Stimulated activated CD4-positive, alpha-beta T cell treated with anti-CD3 and anti-CD28 coated beads, Interleukin-4, amount 100 ng/mL, for 1 hour (primary cell): ENCODE data around the gene HOXD13.
A peak's percentile ranks its signal among the peaks of the same experiment; 100 is the strongest.

Experiments
- DNase-seq: peaks from one replicate; pipeline ENCODE4 v3.0.0-alpha.2; 2020

The HOXD13 gene

DNA sequence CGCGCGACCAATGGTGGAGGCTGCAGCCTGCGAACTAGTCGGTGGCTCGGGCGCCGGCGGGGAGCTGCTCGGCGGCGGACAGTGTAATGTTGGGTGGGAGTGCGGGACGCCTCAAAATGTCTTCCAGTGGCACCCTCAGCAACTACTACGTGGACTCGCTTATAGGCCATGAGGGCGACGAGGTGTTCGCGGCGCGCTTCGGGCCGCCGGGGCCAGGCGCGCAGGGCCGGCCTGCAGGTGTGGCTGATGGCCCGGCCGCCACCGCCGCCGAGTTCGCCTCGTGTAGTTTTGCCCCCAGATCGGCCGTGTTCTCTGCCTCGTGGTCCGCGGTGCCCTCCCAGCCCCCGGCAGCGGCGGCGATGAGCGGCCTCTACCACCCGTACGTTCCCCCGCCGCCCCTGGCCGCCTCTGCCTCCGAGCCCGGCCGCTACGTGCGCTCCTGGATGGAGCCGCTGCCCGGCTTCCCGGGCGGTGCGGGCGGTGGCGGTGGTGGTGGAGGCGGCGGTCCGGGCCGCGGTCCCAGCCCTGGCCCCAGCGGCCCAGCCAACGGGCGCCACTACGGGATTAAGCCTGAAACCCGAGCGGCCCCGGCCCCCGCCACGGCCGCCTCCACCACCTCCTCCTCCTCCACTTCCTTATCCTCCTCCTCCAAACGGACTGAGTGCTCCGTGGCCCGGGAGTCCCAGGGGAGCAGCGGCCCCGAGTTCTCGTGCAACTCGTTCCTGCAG lies 30.3 kb downstream of the HOXD13 start, which contains the start of gene HOXD9:
HOXD9 (plus strand) TSS at position 37 of the 728 bp plus-strand sequence; CDS start at position 87, 50 bp downstream.
- DNase-seq: no peak

DNA sequence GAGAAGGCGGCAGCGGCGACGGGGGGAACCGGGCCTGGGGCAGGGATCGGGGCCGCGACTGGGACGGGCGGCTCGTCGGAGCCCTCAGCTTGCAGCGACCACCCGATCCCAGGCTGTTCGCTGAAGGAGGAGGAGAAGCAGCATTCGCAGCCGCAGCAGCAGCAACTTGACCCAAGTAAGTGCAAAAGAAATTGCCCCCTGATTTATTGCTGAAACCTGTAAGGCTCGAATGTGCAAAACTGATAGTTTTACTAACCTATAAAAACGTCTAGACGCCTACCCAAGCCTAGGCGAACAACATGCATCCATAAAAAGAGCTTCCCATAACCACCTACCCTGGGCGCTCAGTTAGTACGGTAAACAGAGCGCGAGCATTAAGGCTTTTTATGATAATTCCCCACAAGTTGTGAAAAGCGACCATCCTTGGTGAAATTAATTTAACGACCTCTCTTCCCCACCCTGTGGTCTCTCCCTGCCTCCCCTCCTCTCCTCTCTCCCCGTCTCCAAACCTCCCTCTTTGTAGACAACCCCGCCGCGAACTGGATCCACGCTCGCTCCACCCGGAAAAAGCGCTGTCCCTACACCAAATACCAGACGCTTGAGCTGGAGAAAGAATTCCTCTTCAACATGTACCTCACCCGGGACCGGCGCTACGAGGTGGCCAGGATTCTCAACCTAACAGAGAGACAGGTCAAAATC lies 31.0 kb downstream of the HOXD13 start:
- DNase-seq: no peak

DNA sequence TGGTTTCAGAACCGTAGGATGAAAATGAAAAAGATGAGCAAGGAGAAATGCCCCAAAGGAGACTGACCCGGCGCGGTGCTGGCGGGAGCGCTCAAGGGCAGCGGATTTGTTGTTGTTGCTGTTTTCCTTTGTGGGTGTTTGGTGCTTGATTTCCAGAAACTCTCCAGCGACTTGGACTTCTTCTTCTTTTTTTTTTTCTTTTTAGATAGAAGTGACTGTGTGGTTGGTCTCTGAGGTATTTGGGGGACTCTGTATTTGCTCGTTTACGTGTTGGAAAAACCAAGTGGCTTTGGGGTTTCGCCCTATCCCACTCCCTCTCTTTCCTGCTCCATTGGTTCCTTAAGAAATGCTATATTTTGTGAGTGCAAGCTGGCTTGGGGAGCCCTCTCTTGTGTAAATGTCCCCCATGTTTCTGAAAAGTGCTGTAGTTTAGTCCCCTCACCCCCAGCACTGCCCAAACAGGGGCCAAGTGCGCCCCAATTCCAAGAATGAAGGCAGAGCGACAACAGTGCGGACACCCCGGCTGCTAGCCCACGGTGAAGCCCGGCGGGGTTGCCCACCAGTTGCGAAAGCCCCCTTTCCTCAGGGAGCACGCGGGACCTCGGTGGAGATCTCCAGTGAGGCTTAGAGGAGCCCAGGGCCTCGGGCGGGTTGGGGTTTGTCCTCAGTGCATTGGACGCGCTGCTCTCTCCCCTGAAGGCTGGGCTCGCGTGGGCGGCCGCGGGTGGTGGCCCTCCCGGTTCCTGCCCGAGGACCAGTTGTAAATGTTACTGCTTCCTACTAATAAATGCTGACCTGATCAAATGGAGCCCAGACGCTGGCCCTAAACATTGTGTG lies 31.8 kb downstream of the HOXD13 start:
- no peak for DNase-seq

GRCh38 chr2:176124947-176125771 lies 32.6 kb downstream of the HOXD13 start:
- no peak for DNase-seq

GRCh38 chr2:176125772-176126054 lies 33.2 kb downstream of the HOXD13 start:
- DNase-seq: no peak

DNA sequence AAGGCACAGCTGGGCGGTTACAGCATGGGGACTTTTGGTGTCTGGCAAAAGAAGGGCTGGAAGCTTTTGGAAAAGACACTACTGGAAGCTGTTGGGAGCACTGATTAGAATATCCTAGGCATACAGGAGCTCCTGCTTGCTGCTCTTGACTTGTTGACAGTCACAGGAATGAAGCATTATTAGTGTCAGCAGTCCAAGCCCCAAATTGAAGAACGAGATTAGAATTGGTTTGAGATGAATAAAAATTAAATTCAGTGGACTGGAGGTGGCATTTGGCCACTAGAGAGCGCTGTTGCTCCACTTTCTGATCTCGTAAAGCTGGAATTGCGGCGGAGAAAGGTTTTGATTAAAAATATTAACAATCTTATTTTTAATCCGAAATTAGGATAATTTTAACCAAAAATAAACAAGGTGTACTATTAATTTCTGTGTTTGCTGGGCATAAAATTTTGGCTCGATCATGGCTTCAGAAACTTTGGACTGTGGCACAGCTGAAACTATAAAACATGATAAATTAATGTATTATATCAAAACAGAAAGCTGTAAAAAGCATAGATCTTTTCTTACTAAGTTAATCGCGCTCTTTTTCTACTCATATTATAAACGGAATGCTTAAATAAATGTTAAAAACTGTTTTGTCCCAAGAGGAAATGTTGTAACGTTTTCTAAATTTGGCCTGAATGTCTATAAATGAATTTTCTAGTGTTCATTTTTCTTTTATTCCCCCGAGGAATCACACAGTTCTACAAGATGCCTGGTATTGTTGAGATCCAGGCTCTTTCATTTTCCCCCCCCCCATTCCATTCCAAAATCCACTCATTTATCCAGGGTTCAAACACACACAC lies 34.6 kb downstream of the HOXD13 start:
- DNase-seq: peak; percentile 72

DNA sequence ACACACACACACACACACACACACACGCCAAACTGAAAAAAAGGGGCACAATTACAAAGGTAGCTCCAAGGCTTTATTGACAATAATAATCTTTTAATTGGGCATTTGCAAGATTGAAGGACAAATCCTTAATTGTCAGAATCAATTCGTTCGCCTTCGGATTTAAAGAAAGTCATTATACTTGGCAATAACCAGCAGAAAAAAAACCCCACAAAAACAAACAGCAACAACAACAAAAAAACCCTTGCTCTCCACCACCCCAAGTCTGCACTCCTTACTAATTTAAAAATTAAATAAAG lies 35.2 kb downstream of the HOXD13 start:
- no peak for DNase-seq

- DNase-seq: no peak
These were observed 35.9 kb downstream of the HOXD13 start for GRCh38 chr2:176128172-176128981.

DNA sequence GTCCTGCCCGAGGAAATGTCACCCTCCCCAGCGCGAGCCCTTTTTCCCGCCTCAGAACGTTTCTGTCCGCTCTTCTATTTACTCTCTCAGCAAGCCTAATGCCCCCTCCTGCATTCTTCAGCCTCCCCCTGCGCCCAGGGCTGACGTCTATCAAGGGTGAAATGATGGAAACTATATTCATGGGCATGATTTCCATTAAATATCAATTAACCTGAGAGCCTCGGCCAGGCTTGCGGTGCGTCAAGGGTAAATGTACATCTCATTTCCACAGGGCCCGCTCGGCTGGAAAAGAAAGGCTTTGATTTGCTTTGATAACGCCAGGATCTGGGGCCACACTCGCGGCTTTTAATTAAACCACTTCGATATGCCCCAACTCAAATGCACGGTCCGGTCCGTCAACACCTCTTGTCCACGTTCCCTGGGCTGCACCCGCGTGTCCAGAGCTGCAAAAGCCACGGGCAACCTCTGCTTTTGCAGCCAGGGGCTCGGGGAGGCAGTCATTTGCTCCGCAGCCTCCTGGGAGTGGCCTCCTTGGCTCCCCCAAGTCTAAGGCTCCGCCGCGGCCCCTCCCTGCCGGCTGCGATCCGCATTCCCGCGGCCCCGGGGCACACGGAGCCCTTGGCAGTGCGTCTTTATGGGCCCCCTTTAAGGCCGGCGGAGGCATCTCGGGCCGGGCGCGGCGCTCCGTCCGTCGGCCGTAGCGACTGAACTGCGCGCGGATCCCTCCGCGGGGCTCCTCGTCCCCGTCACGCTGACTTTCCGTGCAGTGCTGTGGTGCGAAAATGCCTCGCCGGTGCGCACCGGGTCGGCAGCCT lies 36.7 kb downstream of the HOXD13 start, which contains the start of gene HOXD8:
HOXD8 (plus strand) TSS at position 724 of the 815 bp plus-strand sequence. CDS start 662 bp downstream, outside the sequence.
- peak; percentile 32 for DNase-seq

GRCh38 chr2:176129813-176130146 lies 37.3 kb downstream of the HOXD13 start:
- DNase-seq: no peak

DNA sequence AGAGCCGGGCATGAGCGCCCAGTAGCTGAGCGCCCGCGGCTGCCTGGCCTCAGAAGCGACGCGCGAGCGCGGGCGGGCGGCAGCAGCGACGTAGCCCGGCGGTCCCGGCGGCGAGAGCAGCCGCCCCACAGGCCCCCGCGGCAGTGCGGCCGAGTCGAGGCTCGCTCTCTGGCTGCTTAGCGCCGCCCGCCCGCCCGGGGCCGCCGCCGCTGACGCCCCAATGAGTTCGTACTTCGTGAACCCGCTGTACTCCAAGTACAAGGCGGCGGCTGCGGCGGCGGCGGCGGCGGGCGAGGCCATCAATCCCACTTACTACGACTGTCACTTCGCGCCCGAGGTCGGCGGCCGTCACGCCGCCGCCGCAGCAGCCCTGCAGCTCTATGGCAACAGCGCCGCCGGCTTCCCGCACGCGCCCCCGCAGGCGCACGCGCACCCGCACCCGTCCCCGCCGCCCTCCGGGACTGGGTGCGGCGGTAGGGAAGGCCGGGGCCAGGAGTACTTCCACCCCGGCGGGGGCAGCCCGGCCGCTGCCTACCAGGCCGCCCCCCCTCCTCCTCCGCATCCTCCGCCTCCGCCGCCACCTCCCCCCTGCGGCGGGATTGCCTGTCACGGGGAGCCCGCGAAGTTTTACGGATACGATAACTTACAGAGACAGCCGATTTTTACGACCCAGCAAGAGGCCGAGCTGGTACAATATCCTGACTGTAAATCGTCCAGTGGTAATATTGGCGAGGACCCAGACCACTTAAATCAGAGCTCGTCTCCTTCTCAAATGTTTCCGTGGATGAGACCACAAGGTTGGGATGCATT lies 37.8 kb downstream of the HOXD13 start:
- DNase-seq: peak; percentile 32

GRCh38 chr2:176130957-176131847 lies 38.7 kb downstream of the HOXD13 start:
- no peak for DNase-seq

- DNase-seq: no peak
These were observed 39.3 kb downstream of the HOXD13 start for GRCh38 chr2:176131848-176132158.

GRCh38 chr2:176132205-176133171 lies 40.0 kb downstream of the HOXD13 start:
- DNase-seq: no peak

GRCh38 chr2:176133389-176133788 lies 40.9 kb downstream of the HOXD13 start:
- DNase-seq: no peak

- DNase-seq: no peak
These were observed 41.5 kb downstream of the HOXD13 start for GRCh38 chr2:176134035-176134434.

- DNase-seq: no peak
These were observed 42.5 kb downstream of the HOXD13 start for GRCh38 chr2:176135035-176135440.
